Activated CD8-positive, alpha-beta memory T cell treated with anti-CD3 and anti-CD28 coated beads, Interleukin-2, amount 50 U/mL, for 24 hours (primary cell): ENCODE measurements around the gene BEAN1.
"Not testable (repeated sequence)": the region's sequence is repeated elsewhere in the genome, so short reads cannot be mapped to it uniquely, and the experiment has no call there.

ENCODE experiments used
- DNase-seq: peaks from one replicate; pipeline ENCODE4 v3.0.0-alpha.2; 2020; ENCODE audit errors: extremely low read depth

Gene BEAN1

GRCh38 chr16:66486199-66486772, 59.2 kb downstream of the BEAN1 start:
- no peak for DNase-seq

- DNase-seq, result no peak
Measured at GRCh38 chr16:66486773-66487579, 59.9 kb downstream of the BEAN1 start.

DNA sequence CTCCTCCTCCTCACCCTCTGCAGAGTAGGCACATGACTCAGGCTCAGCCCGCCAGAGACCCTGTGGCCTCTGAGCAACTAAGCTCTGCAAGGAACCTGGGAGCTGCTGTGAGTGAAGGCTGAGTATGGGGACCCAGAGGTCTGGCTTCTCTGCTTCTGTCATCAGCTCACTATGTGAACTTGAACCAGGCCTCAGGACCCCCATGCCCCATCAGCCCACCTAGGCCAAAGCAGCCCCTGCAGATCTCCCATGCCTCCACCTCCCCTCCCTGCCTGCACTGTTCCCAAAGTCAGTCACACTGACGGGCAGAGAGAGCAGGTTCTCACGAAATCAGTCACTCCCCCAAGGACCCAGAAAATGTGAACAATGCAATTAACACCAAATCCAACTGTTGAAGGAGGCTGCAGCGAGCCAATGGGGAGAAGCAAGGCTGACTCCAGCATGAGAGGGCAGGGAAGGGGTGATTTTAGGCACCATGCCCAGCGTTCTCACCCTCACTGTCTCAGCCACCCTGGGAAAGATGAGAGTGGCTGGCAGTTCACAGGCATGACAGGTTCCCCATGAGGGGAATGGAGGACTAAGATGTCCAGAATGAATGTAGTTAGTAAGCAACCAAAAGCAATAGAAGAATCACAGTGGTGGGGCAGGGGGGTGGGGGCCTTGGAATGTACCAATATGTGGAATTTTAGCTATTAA, 60.6 kb downstream of the BEAN1 start:
- DNase-seq, result no peak

GRCh38 chr16:66488505-66488904, 61.4 kb downstream of the BEAN1 start:
- no peak for DNase-seq

GRCh38 chr16:66489385-66489784, 62.3 kb downstream of the BEAN1 start:
- no peak for DNase-seq

- DNase-seq, result no peak
Measured at GRCh38 chr16:66489818-66490217, 62.7 kb downstream of the BEAN1 start.

DNA sequence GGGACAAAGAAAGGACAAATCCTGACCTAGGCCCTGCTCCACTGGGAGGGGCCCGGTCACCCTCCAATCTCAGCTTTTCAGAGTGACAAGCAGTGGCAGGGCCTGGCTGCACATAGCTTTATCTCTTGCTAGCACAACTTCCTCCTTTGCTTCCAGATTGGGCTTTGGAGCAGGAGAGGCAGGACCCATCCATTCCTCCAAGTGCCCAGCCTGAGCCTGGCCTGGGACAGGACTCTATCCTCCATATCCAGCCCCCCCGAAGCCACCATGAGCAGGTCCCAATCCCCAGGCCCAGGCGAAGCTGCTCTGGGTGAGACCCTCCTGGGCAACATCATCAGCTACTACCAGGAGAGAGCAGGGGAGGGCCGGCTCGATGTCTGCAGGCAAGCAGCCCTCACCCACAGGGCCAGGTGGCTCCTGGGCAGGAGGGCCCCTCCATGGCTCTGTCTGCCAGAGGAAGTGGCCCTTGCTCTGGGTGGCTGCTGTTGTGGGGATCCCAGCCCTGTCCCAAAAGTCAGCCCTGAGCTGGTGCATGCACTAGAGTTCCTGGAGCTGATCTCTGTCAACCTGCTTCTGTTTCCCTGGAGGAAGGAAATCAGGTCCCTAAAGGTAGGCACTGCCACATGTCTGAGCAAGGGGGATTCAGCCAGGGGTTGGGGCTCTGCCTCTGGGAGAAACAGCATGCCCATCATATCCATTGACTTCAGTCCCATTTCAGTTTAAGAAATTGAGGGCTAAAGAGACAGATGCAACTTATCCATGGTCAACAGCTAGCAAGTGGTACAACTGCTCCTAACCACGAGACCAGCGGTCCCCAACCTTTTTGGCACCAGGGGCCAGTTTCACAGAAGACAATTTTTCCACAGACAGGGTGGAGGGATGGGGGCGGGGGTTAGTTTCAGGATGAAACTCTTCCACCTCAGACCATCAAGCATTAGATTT, 64.0 kb downstream of the BEAN1 start:
- DNase-seq, result no peak

GRCh38 chr16:66491716-66492064, 64.6 kb downstream of the BEAN1 start:
- no peak for DNase-seq

DNA sequence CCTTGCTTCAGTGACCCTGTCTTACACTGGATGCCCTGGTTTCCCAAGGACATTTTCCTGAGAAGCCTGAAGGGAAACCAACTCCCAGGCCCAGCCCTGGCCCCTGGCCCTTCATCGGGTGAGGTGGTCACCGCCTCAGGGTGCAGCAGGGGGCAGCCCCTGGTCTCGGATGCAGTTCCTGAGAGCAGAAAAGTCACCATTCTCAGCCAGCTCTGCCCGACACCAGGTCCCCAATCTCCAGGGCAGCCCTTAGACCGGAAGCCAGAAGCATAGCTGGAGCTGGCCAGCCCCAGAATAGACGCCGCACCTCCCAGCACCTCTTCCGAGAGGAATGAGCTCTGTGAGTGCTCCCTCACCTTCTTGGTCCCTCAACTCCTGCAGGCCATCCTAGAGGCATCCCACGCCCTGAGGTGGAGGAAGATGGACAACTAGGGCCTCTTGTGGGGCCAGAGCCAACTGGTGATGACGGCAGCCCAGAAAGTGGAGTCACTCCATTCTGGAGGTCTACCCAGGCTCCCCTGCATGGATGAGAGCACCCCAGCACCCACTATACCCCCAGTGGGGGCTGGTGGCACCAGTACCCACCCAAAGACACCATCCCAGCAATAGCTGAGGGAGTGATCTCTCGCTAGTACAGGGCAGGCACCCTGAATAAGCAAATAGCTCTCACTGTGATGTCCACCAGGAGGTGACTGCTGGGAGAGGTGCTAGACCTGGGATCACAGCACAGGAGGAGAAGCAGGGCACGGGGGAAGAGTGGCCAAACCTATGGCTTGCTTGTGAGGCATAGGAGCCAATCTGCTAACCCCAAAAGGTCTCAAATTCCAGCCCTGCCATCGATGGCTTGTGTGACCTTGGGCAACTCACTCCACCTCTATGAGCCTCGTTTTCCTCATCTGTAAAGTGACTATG, 66.7 kb downstream of the BEAN1 start:
- no peak for DNase-seq

- no peak for DNase-seq
Measured at GRCh38 chr16:66494916-66495315, 67.8 kb downstream of the BEAN1 start.

DNA sequence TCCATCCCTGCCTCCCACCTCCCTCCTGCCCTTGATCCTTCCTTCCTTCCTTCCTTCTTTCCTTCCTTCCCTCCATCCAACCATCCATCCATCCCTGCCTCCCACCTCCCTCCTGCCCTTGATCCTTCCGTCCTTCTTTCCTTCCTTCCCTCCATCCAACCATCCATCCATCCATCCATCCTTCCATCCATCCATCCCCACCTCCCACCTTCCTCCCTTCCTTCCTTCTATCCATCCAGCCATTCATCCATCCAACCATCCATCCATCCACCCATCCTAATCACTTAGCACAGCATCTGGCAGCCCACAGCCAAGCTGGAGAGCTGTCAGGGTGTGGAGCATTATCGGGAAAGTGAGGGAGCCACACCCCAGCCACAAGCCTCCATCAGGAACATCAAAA, 68.3 kb downstream of the BEAN1 start:
- DNase-seq, result no peak

DNA sequence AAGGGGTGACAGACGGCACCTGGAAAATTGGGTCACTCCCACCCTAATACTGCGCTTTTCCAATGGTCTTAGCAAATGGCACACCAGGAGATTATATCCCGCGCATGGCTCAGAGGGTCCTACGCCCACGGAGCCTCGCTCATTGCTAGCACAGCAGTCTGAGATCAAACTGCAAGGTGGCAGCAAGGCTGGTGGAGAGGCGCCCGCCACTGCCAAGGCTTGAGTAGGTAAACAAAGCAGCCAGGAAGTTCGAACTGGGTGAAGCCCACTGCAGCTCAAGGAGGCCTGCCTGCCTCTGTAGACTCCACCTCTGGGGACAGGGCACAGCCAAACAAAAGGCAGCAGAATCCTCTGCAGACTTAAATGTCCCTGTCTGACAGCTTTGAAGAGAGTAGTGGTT, 69.1 kb downstream of the BEAN1 start:
- DNase-seq, result not testable (repeated sequence)

DNA sequence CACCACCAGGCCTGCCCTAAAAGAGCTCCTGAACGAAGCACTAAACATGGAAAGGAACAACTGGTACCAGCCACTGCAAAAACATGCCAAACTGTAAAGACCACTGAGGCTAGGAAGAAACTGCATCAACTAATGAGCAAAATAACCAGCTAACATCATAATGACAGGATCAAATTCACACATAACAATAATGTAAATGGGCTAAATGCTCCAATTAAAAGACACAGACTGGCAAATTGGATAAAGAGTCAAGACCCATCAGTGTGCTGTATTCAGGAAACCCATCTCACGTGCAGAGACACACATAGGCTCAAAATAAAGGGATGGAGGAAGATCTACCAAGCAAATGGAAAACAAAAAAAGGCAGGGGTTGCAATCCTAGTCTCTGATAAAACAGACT, 70.8 kb downstream of the BEAN1 start:
- DNase-seq, result not testable (repeated sequence)

DNA sequence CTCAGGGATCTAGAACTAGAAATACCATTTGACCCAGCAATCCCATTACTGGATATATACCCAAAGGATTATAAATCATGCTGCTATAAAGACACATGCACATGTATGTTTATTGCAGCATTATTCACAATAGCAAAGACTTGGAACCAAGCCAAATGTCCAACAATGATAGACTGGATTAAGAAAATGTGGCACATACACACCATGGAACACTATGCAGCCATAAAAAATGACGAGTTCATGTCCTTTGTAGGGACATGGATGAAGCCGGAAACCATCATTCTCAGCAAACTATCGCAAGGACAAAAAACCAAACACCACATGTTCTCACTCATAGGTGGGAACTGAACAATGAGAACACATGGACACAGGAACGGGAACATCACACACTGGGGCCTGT, 74.5 kb downstream of the BEAN1 start:
- not testable (repeated sequence) for DNase-seq

DNA sequence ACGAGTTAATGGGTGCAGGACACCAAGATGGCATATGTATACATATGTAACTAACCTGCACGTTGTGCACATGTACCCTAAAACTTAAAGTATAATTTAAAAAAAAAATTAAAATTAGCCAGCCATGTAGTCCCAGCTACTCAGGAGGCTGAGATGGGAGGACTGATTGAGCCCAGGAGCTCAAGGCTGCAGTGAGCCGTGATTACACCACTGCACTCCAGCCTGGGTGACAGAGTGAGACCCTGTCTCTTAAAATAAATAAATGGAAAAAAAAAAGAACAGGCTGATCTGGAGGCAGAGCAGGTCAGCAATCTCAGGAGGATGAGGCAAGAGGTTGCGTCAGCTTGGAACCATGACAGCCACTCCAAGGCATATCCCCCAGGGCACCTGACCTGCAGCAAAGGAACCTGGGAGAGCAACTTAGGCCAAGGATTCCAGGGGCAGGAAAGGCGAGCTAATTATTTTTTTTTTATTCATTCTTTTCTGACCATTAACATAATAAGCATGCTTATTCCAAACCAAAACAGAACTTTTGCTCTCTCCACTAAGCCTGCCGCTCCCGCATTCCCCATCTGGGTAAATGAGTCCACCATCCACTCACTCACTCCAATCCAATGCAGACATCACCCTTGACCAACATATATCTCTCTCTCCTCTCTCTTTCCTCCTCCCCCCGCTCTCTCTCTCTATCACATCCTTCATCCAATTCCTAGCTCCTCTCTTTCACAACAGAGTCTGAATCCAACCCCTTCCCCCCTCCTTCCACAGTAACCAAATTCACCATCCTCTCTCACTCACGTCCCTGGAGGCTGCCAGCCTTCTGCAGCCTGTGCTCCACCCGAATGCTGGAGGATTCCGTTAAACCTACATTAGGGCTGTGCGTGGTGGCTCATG, 75.2 kb downstream of the BEAN1 start:
- DNase-seq, result no peak

DNA sequence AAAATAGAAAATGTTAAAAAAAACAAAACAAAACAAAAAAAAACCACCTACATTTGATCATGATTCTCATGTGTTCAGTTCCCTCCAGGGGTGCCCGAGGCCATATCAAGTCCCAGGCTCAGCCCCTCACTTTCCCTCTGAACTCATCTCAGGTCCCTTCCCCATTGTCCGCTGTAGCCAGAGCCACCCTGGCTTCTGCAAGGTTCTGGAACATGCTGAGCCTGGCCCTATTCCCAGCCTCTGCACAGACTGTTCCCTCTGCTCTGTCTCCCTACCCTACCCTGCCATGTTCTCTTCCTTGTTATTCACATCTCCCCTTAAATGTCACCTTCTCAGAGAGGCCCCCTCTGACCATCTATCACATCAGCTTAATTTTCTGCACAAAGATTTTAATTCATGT, 75.9 kb downstream of the BEAN1 start:
- DNase-seq, result no peak

DNA sequence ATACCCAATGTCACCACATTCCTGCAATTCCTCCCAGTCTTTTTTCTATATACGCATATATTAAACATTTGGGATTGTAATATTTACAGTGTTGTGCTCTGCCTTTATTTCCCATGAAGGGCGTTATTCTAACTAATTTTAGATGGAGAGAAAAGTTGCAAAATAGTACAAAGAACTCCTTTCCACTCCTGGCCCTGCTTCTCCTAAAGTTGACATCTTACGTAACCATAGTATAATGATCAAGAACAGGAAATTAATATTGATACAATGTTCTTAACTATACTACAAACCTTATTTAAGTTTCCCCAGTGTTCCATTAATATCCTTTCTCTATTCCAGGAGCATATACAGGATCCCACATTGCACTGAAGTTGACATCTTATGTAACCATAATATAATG, 76.5 kb downstream of the BEAN1 start:
- no peak for DNase-seq

GRCh38 chr16:66507731-66508239, 80.7 kb downstream of the BEAN1 start:
- DNase-seq, result no peak

DNA sequence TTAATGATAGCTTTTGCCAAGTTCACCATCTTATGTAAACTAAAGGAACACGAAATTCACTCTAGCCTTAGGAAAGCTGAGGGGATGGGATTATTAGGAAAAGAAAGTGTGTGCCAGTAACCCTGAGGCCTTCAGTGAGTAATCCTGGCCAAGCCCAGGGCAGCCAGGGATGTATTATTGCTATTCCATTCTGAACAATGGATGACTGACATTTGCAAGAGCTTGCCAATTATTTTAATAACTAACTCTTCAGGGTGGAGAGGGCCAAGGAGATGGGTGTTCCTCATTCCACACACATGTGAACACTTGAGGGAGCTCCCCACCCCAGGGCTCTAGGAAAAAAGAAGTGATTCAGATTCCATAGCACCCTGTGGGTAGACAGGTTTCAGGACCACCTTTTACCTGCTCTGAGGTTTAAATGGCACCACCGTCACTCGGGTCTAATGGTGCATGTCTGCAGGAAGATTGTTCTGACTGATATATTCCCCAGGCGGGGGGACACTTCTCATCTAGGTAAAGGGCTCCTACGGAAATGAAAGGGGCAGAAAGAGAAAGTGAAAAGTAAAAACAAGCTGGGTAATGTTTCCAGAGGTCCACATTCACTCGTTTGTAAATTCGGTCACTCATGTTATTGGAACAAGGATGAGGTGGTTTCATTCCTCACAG, 81.3 kb downstream of the BEAN1 start:
- DNase-seq, result no peak
